Body of pancreas (tissue), 4 donors: ENCODE results near the gene CYFIP1.

ENCODE experiments used
- POLR2A ChIP-seq, 3 donors: fragments of 450-650 bp; IDR thresholded peaks; one replicate each; pipeline ENCODE4 v1.6.1; 2016; ENCODE audit warnings: antibody characterized with exemption in 3 of 3, mild to moderate bottlenecking in 2 of 3
- TF ChIP-seq, protein P1 (sequence below), 7 experiments: fragments of 450-650 bp in 4 of 7; fragments of 200-600 bp in 3 of 7; sonication (generic) in 3 of 7; IDR thresholded peaks; one replicate each; pipeline ENCODE4 v1.5.1; 2016 to 2019; ENCODE audit warnings: antibody characterized with exemption in 7 of 7

DNA sequence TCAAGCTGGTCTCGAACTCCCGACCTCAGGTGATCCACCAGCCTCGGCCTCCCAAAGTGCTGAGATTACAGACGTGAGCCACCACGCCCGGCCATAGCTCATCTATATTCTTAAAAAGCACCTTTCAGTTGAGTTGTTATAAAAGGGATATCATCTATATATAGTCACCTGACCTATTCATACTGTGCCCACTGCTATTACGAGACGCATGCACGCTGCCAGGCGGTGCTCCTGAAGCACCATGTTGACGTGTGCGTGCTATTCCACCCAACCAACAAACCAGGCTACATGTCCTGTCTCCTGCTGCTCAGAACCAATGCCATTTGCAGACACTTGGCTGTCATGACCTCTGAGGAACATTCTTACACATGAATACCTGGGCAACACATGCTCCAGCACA, 17.6 kb downstream of the CYFIP1 start:
- TF ChIP-seq POLR2A (IDR thresholded peaks at IDR 0.05) = no peak
- TF ChIP-seq, protein P1, sequence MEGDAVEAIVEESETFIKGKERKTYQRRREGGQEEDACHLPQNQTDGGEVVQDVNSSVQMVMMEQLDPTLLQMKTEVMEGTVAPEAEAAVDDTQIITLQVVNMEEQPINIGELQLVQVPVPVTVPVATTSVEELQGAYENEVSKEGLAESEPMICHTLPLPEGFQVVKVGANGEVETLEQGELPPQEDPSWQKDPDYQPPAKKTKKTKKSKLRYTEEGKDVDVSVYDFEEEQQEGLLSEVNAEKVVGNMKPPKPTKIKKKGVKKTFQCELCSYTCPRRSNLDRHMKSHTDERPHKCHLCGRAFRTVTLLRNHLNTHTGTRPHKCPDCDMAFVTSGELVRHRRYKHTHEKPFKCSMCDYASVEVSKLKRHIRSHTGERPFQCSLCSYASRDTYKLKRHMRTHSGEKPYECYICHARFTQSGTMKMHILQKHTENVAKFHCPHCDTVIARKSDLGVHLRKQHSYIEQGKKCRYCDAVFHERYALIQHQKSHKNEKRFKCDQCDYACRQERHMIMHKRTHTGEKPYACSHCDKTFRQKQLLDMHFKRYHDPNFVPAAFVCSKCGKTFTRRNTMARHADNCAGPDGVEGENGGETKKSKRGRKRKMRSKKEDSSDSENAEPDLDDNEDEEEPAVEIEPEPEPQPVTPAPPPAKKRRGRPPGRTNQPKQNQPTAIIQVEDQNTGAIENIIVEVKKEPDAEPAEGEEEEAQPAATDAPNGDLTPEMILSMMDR (IDR thresholded peaks at IDR 0.05) = no peak
